ENCODE measurements around the gene KCNH5. TPM values are rescaled to one million over a fixed set of nuclear protein-coding genes. Genes with fewer than 3 reads are reported as not detected.

The KCNH5 gene
- polyA plus RNA-seq, 1 donor (not counting 4 experiments of a cell fraction or from before 2014, with no cell fraction given): 0.04 TPM

GRCh38 chr14:63051301-63051700, 6.0 kb upstream of the KCNH5 start:
- no peak for FAIRE-seq
- no peak overlapping the region for H3K4me3 ChIP-seq (ENCODE audit: control insufficient read depth in 2 of 3, extremely low read depth in 1 of 3, insufficient read depth in 2 of 3, low read depth in 1 of 3, low read length in 3 of 3)
- H3K9me1 ChIP-seq (ENCODE audit: control insufficient read depth, extremely low read depth, insufficient read depth, low read length): no peaks in the 10 kb centered on the region
- no peak overlapping the region for H2AFZ ChIP-seq (ENCODE audit: control insufficient read depth, low read length)
- no peaks in the 10 kb centered on the region for H3K4me1 ChIP-seq (ENCODE audit: control insufficient read depth, extremely low read depth, insufficient read depth, low read length)
- H3K27ac ChIP-seq (ENCODE audit: control insufficient read depth, insufficient read depth, low read length): no peak overlapping the region
- H3K9ac ChIP-seq (ENCODE audit: control insufficient read depth, extremely low read depth, insufficient read depth, low read length): no peak overlapping the region
- no peaks in the 10 kb centered on the region for H4K20me1 ChIP-seq (ENCODE audit: control insufficient read depth, extremely low read depth, insufficient read depth, low read length)
- no peaks in the 10 kb centered on the region for H3K9me3 ChIP-seq (ENCODE audit: control insufficient read depth, low read depth, low read length)
- no peak overlapping the region for H3K4me2 ChIP-seq (ENCODE audit: control insufficient read depth, extremely low read depth, insufficient read depth, low read depth, low read length)
- dilution Hi-C loops (cut with MboI; ENCODE audit: extremely low pct_ligation_motif_present, low sequenced_read_pairs): no loop called here
- no peaks in the 10 kb centered on the region for H3K79me2 ChIP-seq (ENCODE audit: control insufficient read depth, insufficient read depth, low read length)
- H3K36me3 ChIP-seq (ENCODE audit: control insufficient read depth in 2 of 2, extremely low read depth in 1 of 2, insufficient read depth in 2 of 2, low read length in 2 of 2): no peaks in the 10 kb centered on the region
- TF ChIP-seq CTCF (optimal IDR thresholded peaks at IDR 0.05 in 1 of 3, IDR thresholded peaks at IDR 0.05 in 1 of 3, conservative IDR thresholded peaks at IDR 0.05 in 1 of 3; ENCODE audit: extremely low read depth in 1 of 3, insufficient read depth in 2 of 3, low read length in 3 of 3) (no peak), EZH2 (IDR thresholded peaks at IDR 0.05; ENCODE audit: low read length) (no peak)
- no peak for DNase-seq (ENCODE audit: low read depth, low spot score)
- peaks cover 14% of the 10 kb centered on the region for H3K27me3 ChIP-seq (ENCODE audit: control insufficient read depth, extremely low read depth, insufficient read depth, low read length)

GRCh38 chr14:63050694-63051093, 5.4 kb upstream of the KCNH5 start:
- dilution Hi-C loops (cut with MboI; ENCODE audit: extremely low pct_ligation_motif_present, low sequenced_read_pairs): no loop called here
- FAIRE-seq (no peak), DNase-seq (ENCODE audit: low read depth, low spot score) (no peak)
- Histone ChIP-seq H3K27me3 (ENCODE audit: control insufficient read depth, extremely low read depth, insufficient read depth, low read length) (peaks cover 21% of the 10 kb centered on the region), H2AFZ (ENCODE audit: control insufficient read depth, low read length) (no peak overlapping the region), H3K9ac (ENCODE audit: control insufficient read depth, extremely low read depth, insufficient read depth, low read length) (no peak overlapping the region), H4K20me1 (ENCODE audit: control insufficient read depth, extremely low read depth, insufficient read depth, low read length) (no peaks in the 10 kb centered on the region), H3K79me2 (ENCODE audit: control insufficient read depth, insufficient read depth, low read length) (no peaks in the 10 kb centered on the region), H3K9me3 (ENCODE audit: control insufficient read depth, low read depth, low read length) (no peaks in the 10 kb centered on the region), H3K9me1 (ENCODE audit: control insufficient read depth, extremely low read depth, insufficient read depth, low read length) (no peaks in the 10 kb centered on the region), H3K27ac (ENCODE audit: control insufficient read depth, insufficient read depth, low read length) (no peak overlapping the region), H3K4me1 (ENCODE audit: control insufficient read depth, extremely low read depth, insufficient read depth, low read length) (no peaks in the 10 kb centered on the region), H3K4me2 (ENCODE audit: control insufficient read depth, extremely low read depth, insufficient read depth, low read depth, low read length) (no peak overlapping the region), H3K36me3 (ENCODE audit: control insufficient read depth in 2 of 2, extremely low read depth in 1 of 2, insufficient read depth in 2 of 2, low read length in 2 of 2) (no peaks in the 10 kb centered on the region), H3K4me3 (ENCODE audit: control insufficient read depth in 2 of 3, extremely low read depth in 1 of 3, insufficient read depth in 2 of 3, low read depth in 1 of 3, low read length in 3 of 3) (no peak overlapping the region)
- no peak for TF ChIP-seq EZH2 (IDR thresholded peaks at IDR 0.05; ENCODE audit: low read length)
- no peak for TF ChIP-seq CTCF (optimal IDR thresholded peaks at IDR 0.05 in 1 of 3, IDR thresholded peaks at IDR 0.05 in 1 of 3, conservative IDR thresholded peaks at IDR 0.05 in 1 of 3; ENCODE audit: extremely low read depth in 1 of 3, insufficient read depth in 2 of 3, low read length in 3 of 3)

All from keratinocyte (primary cell).